ENCODE data around the gene NEK5.

DNA sequence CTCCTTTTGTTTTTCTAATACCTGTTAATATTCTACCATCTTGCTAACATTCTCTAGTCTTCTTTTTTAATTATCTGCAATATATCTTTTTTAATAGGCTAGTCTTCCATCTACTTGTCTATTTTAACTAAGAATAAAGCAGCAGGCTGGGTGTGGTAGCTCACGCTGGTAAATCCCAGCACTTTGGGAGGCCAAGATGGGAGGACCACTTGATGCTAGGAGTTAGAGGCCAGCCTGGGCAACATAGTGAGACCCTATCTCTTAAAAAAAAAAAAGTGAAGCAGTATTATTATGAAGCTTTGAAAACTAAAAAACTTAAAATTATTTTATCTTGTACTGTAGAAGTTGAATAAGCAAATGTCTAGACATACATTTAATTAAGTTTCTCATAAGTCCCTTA lies 101.0 kb downstream of the NEK5 start:
- TF ChIP-seq, protein P1, sequence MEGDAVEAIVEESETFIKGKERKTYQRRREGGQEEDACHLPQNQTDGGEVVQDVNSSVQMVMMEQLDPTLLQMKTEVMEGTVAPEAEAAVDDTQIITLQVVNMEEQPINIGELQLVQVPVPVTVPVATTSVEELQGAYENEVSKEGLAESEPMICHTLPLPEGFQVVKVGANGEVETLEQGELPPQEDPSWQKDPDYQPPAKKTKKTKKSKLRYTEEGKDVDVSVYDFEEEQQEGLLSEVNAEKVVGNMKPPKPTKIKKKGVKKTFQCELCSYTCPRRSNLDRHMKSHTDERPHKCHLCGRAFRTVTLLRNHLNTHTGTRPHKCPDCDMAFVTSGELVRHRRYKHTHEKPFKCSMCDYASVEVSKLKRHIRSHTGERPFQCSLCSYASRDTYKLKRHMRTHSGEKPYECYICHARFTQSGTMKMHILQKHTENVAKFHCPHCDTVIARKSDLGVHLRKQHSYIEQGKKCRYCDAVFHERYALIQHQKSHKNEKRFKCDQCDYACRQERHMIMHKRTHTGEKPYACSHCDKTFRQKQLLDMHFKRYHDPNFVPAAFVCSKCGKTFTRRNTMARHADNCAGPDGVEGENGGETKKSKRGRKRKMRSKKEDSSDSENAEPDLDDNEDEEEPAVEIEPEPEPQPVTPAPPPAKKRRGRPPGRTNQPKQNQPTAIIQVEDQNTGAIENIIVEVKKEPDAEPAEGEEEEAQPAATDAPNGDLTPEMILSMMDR (optimal IDR thresholded peaks at IDR 0.05 in 1 of 3, IDR thresholded peaks at IDR 0.05 in 1 of 3, conservative IDR thresholded peaks at IDR 0.05 in 1 of 3; ENCODE audit: extremely low read depth in 1 of 3, insufficient read depth in 2 of 3, low read length in 3 of 3): no peak
- no peak for TF ChIP-seq EZH2 (IDR thresholded peaks at IDR 0.05; ENCODE audit: low read length)
